Sigmoid colon (tissue), 7 donors: ENCODE measurements around the gene MRTFB. TPM values are rescaled to one million over a fixed set of nuclear protein-coding genes. Genes with fewer than 3 reads are reported as not detected.

Experiments
- DNase-seq: peaks from one replicate; pipeline ENCODE4 v3.0.0-alpha.2; 2019
- H3K27ac ChIP-seq, 4 donors: fragments of 200-600 bp; sonication (generic); one replicate each; pipeline ENCODE4 v1.5.1; 2016 to 2019; ENCODE audit warnings: mild to moderate bottlenecking in 1 of 4
- H3K27me3 ChIP-seq, 3 donors: fragments of 200-600 bp; sonication (generic); one replicate each; pipeline ENCODE4 v1.5.1; 2019; ENCODE audit warnings: mild to moderate bottlenecking in 1 of 3
- H3K36me3 ChIP-seq, 4 donors: fragments of 200-600 bp; sonication (generic); one replicate each; pipeline ENCODE4 v1.5.1; 2016 to 2019
- H3K4me1 ChIP-seq, 4 donors: fragments of 200-600 bp; sonication (generic); one replicate each; pipeline ENCODE4 v1.5.1; 2017 to 2019
- H3K4me3 ChIP-seq, 4 donors: fragments of 200-600 bp; sonication (generic); one replicate each; pipeline ENCODE4 v1.5.1; 2017 to 2019; ENCODE audit warnings: mild to moderate bottlenecking in 2 of 4, moderate library complexity in 1 of 4
- H3K9me3 ChIP-seq, 4 donors: fragments of 200-600 bp in 3 of 4; sonication (generic) in 3 of 4; one replicate each; pipeline versions ENCODE4 v1.5.1 to v1.6.1; 2013 to 2019
- CTCF ChIP-seq, 4 experiments: fragments of 450-650 bp in 3 of 4; fragments of 200-600 bp in 1 of 4; IDR thresholded peaks; one replicate each; pipeline ENCODE4 v1.5.1; 2016 to 2019; ENCODE audit warnings: antibody characterized with exemption in 4 of 4, mild to moderate bottlenecking in 3 of 4, moderate library complexity in 2 of 4
- EP300 ChIP-seq, 4 donors: sonication (generic); formaldehyde crosslinking; IDR thresholded peaks; one replicate each; pipeline ENCODE4 v1.6.1; 2017; ENCODE audit warnings: antibody characterized with exemption in 4 of 4
- POLR2A ChIP-seq, 2 donors: fragments of 450-650 bp; IDR thresholded peaks; one replicate each; pipeline ENCODE4 v1.6.1; 2016; ENCODE audit warnings: antibody characterized with exemption in 2 of 2, mild to moderate bottlenecking in 2 of 2, moderate library complexity in 2 of 2
- POLR2AphosphoS5 ChIP-seq, 4 donors: sonication (generic); formaldehyde crosslinking; IDR thresholded peaks; one replicate each; pipeline ENCODE4 v1.6.1; 2017; ENCODE audit warnings: antibody characterized with exemption in 4 of 4
- WGBS, 2 donors: extraction: QIAGEN DNeasy Blood & Tissue Kit; methylation state at CpG; one replicate each; pipeline ENCODE4 v1.1.7; 2013; 5-methylcytosine and 5-hydroxymethylcytosine counted together
- intact Hi-C: fragments of 100-400 bp; cut with DNase I; formaldehyde crosslinking; loops from one replicate; pipeline ENCODE4 v1.15.1; 2023
- polyA plus RNA-seq, 3 donors: library from polyadenylated mRNA; stranded (reverse); fragments of 200-250 nt; gene quantifications; one replicate each; pipeline ENCODE4 v1.2.3, GENCODE V29; 2013
- total RNA-seq, 4 donors: library from RNA; depleted of rRNA; stranded (reverse); fragments of >200 nt; gene quantifications; one replicate each; pipeline ENCODE4 v1.1.0, GENCODE V29; 2016
- donor health status: healthy with polysubstance abuse.
- donor health status: Bipolar disorder and iron deficiency.
- donor health status: healthy.

MRTFB gene
- total and polyA plus RNA-seq, 7 donors = 4.6 to 44.6 (median 23.2) TPM

GRCh38 chr16:14150796-14151195 is 79.7 kb downstream of the MRTFB start:
- no peak overlapping the region for H3K27ac ChIP-seq
- no peak for DNase-seq
- WGBS, 2 donors = 93 to 95% methylated on average over 5 of the region's 5 CpGs
- intact Hi-C loops = no loop called here
- H3K4me3 ChIP-seq = no peak overlapping the region
- TF ChIP-seq POLR2A (IDR thresholded peaks at IDR 0.05) = no peak
- TF ChIP-seq POLR2AphosphoS5 (IDR thresholded peaks at IDR 0.05) = no peak
- TF ChIP-seq CTCF (IDR thresholded peaks at IDR 0.05) = no peak
- TF ChIP-seq EP300 (IDR thresholded peaks at IDR 0.05) = no peak
- H3K4me1 ChIP-seq = peaks cover 0 to 16% (median 6%) of the 10 kb centered on the region in 4 donors
- H3K9me3 ChIP-seq = no peaks in the 10 kb centered on the region
- H3K36me3 ChIP-seq = no peaks in the 10 kb centered on the region
- H3K27me3 ChIP-seq = no peaks in the 10 kb centered on the region

- TF ChIP-seq CTCF (IDR thresholded peaks at IDR 0.05) (no peak), POLR2AphosphoS5 (IDR thresholded peaks at IDR 0.05) (no peak), POLR2A (IDR thresholded peaks at IDR 0.05) (no peak)
- intact Hi-C loops = no loop called here
- H3K9me3 ChIP-seq = no peaks in the 10 kb centered on the region
- no peaks in the 10 kb centered on the region for H3K27me3 ChIP-seq
- no peaks in the 10 kb centered on the region for H3K36me3 ChIP-seq
- H3K4me1 ChIP-seq = peaks cover 0 to 16% (median 6%) of the 10 kb centered on the region in 4 donors
- no peak for DNase-seq
- H3K4me3 ChIP-seq = no peak overlapping the region
- H3K27ac ChIP-seq = peak overlapping the region in 3 of 4 donors; percentile 15 to 37 (median 31)
- 89 to 92% methylated on average over 2 of the region's 2 CpGs for WGBS, 2 donors
Measured at GRCh38 chr16:14151256-14152030, 80.3 kb downstream of the MRTFB start.

GRCh38 chr16:14155572-14156190 is 84.6 kb downstream of the MRTFB start:
- TF ChIP-seq CTCF (IDR thresholded peaks at IDR 0.05) = no peak
- TF ChIP-seq POLR2AphosphoS5 (IDR thresholded peaks at IDR 0.05) = no peak
- TF ChIP-seq POLR2A (IDR thresholded peaks at IDR 0.05) = no peak

GRCh38 chr16:14164916-14165662 is 94.0 kb downstream of the MRTFB start:
- TF ChIP-seq EP300 (IDR thresholded peaks at IDR 0.05) (no peak), CTCF (IDR thresholded peaks at IDR 0.05) (no peak), POLR2AphosphoS5 (IDR thresholded peaks at IDR 0.05) (no peak), POLR2A (IDR thresholded peaks at IDR 0.05) (no peak)
- Histone ChIP-seq H3K27me3 (no peaks in the 10 kb centered on the region), H3K9me3 (no peaks in the 10 kb centered on the region), H3K36me3 (no peaks in the 10 kb centered on the region), H3K4me3 (no peak overlapping the region), H3K4me1 (no peaks in the 10 kb centered on the region), H3K27ac (no peak overlapping the region)
- intact Hi-C loops = no loop called here
- DNase-seq = no peak
- WGBS, 2 donors = 88 to 93% methylated on average over 5 of the region's 5 CpGs

More at GRCh38 chr16:14155572-14156190, 84.6 kb downstream of the MRTFB start:
- intact Hi-C loops = no loop called here
- DNase-seq = no peak
- Histone ChIP-seq H3K4me3 (no peak overlapping the region), H3K27ac (peak overlapping the region in 1 of 4 donors; percentile 30), H3K36me3 (no peaks in the 10 kb centered on the region), H3K4me1 (peaks cover 0 to 16% (median 6%) of the 10 kb centered on the region in 4 donors), H3K27me3 (no peaks in the 10 kb centered on the region), H3K9me3 (no peaks in the 10 kb centered on the region)
- 82 to 86% methylated on average over 4 of the region's 4 CpGs for WGBS, 2 donors
